Cardiac septum (tissue), 1 donor: Measurements from ENCODE around the gene STX8. TPM values are rescaled to one million over a fixed set of nuclear protein-coding genes. Genes with fewer than 3 reads are reported as not detected.
"Not testable (repeated sequence)": the region's sequence is repeated elsewhere in the genome, so short reads cannot be mapped to it uniquely, and the experiment has no call there.

Experiments
- DNase-seq: peaks from one replicate; pipeline ENCODE4 v3.0.0-alpha.2; 2020; ENCODE audit warnings: low spot score
- intact Hi-C: fragments of 100-400 bp; cut with DNase I; formaldehyde crosslinking; loops from one replicate; pipeline ENCODE4 v1.14.0; 2022
- total RNA-seq: library from RNA; stranded (reverse); fragmentation: NEBNext Ultra II Directional; extraction: Animal tissue kit (Norgen Biotek cat#: 25700); gene quantifications from one replicate; pipeline ENCODE4 v1.2.1, GENCODE V29; 2021
- donor health status: DM: no; HTN: no; CAD: no.

The STX8 gene
- total RNA-seq, 1 donor from 2014 or later = 53.0 TPM

DNA sequence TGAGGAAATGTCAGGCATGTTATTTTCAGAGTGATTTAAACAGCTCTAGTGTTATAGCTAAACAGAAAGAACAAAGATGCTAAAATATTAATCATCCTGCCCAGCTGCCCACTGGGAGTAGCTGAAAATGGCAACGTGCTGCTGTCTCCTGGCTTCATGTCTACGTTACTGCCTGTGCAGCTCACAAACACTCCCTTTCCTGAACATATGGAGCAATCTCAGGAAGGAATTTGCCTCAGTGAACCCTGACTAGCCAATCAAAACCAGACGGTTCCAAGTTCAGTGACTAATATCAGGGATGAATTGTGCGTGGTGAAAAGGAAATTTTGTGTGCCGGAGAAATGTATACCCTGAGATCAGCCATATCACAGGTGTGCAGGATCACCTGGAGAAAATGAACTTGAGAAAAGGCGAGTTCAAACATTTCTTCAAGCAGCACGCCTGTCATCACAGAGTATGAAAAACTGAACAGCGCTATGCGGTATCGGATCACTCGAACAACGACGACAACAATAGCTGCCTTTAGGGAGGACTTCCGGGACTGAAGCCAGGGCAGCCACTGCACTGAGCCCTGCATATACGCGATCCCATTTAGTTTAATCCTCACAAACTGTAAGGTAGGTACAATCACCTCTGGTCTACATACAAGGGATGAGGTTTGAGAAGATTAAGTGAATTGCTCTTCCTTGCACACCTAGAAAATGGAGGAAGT, 110.3 kb downstream of the STX8 start:
- intact Hi-C loops = no loop called here
- no peak for DNase-seq

DNA sequence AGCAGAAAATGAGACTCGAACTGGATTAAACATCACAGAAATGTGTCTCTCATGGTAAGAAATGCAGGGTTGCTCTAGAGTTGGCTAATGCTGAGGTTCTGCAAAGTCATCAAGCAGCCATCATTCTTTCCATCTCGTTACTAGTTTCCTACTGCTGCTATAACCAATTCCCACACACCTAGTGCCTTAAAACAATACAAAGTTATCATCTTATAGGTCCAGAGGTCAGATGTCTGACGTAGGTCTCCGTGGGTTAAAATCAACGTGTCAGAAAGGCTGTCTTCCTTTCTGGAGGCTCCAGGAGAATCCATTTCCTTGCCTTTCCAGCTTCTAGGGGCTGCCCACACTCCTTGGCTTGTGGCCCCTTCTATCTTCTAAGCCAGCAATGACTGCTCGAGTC, 118.6 kb downstream of the STX8 start:
- no peak for DNase-seq
- intact Hi-C loops = no loop called here

DNA sequence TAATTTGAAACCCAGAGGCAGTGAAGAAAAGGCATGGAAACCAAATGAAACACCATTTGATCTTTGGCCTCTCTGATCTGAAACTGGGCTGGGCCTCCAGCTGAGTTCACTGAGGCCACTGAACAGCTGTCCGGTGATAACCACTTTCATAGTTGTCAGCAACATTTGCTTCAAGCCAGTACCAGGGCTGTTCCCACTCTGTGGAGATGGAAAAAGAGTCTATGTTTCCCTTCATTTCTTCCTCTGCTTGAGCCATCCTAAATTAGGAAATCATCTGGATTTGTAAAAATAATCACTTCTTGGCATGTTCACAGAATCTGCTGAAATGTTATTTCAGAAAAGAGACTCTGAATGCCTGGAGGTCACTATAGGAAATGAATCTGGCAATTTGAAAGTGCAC, 119.3 kb downstream of the STX8 start:
- no peak for DNase-seq
- intact Hi-C loops = no loop called here

DNA sequence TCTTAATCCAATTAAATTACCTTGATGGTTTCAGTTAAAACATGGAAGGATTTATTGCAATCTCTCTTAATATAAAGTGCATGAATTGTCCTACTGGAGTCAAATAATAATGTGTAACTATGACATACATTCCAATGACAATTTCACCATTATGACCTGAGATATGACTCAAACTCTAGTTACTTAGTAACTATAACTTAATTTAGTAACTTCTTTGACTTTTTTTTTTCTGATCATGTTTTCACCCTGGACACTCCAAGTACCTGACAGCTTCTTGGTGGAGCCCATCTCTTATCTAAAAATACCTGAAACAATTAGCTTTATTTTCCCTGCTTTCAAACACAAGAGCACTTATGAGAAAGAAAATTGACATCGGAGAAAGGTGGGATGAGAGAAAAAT, 123.7 kb downstream of the STX8 start:
- no peak for DNase-seq
- intact Hi-C loops = no loop called here

DNA sequence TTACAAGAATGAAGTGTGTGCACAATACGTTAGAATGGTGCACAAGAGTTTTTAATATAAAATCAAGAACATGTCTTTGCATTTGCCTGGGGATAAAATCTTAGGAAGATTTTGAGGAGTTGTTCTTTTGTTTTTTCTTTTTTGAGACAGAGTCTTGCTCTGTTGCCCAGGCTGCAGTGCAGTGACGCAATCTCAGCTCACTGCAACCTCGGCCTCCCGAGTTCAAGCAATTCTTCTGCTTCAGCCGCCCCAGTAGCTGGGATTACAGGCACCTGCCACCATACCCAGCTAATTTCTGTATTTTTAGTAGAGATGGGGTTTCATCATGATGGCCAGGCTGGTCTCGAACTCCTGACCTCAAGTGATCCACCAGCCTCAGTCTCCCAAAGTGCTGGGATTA, 128.3 kb downstream of the STX8 start:
- DNase-seq, intact Hi-C loops: not testable (repeated sequence)

DNA sequence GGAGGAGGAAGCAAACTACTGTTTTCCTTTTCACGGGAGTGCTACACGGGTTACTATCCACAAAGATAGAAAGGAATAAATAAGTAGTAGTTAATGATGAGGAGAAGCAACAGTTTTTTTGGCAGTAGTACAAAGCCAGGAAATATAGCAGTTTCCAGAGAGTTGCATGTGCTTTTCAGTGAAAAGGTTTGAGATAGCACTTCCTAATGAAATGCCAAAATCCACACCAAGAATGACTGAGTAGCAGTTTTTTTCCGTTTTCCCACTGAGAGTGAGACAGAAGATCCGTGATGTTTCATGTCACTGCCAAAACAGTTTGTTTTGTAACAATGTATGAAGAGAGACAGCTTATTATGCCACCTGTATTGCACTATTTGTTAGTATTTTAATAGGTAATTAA, 129.1 kb downstream of the STX8 start:
- no peak for DNase-seq
- intact Hi-C loops = no loop called here

DNA sequence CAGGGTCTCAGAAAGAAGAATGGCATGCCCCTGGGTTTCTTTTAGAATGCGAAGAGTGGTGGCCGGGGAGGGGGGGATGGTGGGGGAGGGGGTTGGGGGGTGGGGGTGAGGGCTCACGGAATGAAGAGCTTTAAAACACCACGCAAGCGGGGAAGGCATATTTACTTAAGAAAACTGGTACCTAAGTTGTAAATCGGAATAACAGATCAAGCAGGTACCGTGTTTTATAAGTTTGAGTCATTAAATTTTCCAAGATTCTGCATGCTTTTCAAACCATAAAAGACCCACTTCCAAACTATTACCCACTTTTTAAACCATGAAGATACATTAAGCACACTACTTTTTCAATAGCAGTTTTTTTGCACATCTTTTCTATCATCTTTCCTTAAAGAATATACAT, 130.2 kb downstream of the STX8 start:
- no peak for DNase-seq
- intact Hi-C loops = no loop called here

DNA sequence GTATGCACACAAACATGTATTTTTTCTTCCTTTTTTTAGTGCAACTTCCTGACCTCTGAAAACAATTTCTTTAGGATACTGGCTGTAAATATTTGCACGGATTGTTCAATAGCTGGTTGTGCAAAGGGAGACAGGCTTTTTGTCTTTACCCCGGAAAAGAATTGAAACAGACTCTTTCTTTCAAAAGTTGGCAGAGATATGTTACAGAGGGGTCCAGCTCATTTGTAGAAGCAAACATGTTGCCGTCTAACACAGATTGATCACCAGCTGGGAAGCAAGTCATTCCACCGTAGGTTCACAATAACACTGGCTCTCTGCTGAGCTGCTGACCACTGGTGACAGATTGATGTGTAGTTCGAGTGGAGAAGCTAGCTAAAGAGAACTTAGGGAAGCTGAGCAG, 130.9 kb downstream of the STX8 start:
- no peak for DNase-seq
- intact Hi-C loops = no loop called here

DNA sequence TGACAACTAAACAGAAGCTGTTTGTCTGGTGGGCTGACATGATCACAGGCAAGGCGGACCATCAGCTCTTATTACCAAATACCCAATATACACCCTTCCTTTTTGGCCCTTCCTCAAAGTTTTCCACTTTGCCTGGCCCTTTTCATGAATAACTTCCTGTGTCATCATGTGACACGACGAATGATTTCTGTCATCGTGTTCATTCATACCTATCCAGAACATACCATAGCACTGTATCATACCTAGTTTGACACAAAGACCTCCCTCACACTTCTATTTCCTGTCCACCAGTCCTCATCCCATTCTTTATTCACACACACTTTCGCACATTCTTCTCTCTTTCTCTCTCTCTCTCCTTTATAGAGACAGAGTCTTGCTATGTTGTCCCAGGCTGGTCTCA, 131.8 kb downstream of the STX8 start:
- intact Hi-C loops = no loop called here

DNA sequence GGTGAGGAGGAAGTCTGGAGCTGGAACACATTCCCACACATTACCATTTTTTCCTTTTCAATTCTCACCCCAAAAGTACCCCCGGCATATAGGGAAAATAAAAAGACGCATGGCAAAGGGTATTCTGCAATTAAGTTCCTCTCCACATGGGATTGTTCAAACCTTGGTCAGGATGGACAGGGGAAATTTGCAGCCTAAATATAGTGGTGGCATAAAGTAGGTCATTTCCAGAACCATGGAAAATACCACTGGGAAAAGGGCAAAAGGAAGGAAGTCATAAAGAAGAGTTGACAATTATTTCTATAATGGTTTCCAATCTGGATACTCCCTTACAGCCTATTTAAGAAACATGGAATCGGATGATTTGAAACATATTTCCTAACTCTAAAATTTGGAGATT, 135.8 kb downstream of the STX8 start:
- intact Hi-C loops = no loop called here
- no peak for DNase-seq

More for the DNA sequence above, 131.8 kb downstream of the STX8 start:
- no peak for DNase-seq

DNA sequence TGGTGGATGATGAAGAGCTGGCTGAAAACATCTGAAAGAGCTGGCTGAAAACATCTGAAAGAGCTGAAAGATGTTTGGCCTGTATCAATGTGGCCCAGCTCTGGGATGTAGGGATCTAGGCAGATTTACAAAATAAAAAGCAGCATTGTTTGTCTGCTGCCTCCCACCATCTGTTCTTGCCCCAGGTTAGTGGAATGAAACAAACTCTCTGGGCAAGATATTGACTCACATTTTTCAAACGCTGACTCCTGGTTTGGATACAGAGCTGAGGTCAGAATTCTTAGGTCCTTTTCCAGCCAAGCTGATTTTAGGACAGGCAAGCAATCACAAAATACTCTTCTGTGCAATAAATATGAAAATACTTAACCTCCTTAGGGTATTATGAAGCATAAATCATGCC, 139.0 kb downstream of the STX8 start:
- DNase-seq = no peak
- intact Hi-C loops = no loop called here

DNA sequence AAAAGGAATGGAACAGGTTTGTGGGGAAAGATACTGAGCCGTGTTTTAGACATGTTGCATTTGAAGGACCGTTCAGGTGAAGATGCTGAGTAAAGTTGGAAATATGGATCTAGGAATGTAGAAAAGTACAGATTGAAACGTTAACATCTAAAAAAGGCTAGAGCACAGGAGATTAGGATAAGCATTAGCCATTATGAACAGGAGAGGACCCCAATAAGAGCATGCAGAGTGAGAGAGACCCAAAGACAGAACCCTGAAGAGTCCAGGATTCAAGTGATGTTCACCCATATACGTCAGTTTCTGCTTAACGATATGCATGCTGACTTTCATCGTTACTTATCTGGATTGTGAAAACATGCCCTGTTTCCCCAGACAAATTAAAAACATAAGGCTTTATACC, 140.5 kb downstream of the STX8 start:
- DNase-seq = no peak

DNA sequence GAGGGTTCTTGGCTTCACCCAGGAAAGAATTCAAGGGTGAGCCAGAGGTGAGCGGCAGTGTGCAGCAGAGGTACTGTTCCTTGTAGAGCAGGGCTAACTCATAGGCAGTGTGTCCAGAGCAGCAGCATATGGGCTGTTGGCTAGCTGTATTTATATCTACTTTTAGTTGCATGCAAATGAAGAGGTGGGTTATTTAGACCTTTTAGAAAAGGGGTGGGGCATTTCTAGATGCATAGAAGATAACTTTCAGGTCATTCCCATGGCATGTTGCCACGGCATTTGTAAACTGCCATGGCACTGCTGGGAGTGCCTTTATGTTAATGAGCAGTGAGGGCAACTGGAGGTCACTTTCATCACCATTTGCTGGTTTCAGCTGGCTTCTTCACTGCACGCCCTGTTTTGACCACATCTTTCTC, 141.0 kb downstream of the STX8 start:
- no peak for DNase-seq

More for the DNA sequence above, 140.5 kb downstream of the STX8 start:
- intact Hi-C loops = no loop called here

DNA sequence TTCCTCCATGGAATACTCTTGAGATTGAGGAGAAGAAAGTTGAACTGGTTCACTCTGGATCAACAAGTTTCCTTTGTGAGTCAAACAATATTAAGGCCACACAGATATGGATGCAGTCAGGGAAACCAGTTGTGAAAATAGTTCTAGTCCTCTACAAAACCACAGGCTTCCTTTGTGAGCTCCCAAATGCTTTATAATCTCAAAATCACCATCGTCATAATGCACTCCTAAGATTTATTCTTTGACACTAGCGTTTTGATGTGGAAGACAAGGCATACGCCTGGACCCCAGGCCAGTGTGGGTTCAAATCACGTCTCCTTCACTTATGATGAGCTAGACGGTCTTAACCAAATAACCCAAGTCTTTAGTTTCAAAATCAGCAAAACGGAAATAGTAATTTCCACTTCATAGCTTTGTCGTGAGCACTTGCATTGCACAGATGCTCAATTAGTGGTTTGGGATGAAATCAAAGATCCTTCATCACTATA, 142.6 kb downstream of the STX8 start:
- intact Hi-C loops = no loop called here
- DNase-seq = no peak

More for the DNA sequence above, 141.0 kb downstream of the STX8 start:
- intact Hi-C loops = no loop called here

DNA sequence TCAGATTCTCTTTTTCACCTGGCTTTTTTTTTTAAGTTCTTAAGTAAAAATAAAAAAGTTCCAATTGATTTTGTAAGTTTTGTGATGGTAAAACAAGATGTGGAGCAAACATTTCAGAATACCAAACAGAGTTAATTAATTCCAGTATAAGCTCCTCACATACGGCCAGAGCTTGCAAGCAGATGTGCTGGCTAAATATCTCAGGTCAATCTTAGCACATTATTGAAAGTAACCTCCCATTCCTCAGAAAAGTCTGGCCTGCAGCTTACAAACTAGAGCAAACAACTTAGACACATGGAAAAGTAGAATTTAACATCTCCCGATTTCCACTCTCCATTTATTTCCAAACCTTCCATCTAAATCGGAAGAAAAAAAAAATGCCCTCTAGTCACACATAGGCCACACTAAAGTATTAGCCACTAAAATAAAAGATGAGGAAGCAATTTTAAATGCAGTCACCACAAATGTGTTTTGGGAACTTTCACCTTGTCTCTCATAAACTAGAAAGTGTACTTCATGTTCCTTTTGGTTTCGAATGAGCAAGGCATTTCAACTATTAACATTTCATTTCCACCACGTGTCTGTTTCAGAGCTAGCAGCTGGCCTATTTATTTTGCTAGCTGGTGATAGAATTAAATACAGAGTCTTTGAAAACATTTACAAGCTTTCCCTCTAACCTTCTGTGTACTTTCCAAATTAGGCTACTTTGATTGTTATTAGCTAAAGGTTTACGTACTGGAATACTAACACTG, 143.3 kb downstream of the STX8 start:
- DNase-seq = no peak
- intact Hi-C loops = no loop called here

DNA sequence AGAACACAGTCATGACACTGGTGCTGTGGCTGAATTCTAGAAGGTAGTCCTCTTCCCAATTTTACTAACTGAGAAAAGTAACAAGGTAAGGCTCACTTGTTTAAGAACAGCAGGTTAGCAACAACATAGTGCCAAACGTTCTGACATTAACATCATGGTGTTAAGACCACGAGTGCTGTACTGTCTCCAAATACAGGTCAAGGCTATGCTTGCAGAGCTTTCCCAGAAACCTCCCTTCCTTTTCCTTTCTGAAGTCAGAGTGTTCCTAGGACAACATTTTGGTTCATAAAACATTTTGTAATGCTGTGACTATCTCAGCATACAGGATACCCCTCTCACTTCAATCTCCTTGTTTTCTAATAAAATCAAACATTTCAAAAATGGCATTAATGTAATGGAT, 144.0 kb downstream of the STX8 start:
- intact Hi-C loops = no loop called here
- no peak for DNase-seq

DNA sequence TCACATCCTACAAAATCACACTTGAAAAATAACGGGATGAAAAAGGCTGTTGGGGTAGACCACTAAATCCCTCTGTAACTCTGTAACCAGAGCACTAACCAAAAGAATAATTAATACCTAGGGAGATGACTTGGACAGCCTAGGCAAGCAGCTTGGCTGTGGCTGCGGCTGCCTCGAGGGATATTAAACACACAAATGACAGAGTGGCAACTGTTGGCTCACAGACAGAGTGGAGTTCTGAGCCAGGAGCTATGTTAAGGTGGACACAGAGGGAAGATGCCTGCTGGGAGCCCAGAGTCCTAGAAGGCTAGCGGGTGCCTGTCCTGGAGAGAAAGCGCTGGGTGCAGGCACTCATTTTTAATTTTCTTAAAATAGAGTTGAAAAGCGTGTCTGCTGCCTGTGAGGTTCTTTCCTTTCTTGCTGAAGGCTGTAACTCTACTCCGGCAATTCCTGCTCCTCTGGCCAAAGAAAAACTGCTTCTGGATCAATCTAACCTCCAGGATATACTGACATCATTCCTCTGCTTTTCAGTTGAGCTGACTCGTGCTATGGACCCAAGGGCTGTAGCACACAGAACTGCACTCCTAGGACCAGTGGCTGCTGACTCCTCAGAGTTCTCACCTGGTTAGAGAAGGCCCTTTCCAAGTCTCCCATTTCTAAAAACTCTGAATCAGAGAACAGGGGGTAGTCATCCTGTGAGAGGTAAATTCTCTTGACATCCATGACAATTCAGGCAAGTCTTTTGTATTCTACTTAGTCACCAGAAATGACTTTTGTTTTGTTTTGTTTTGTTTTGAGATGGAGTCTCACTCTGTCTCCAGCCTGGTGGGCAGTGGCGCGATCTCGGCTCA, 147.9 kb downstream of the STX8 start:
- peak; percentile 77 for DNase-seq

DNA sequence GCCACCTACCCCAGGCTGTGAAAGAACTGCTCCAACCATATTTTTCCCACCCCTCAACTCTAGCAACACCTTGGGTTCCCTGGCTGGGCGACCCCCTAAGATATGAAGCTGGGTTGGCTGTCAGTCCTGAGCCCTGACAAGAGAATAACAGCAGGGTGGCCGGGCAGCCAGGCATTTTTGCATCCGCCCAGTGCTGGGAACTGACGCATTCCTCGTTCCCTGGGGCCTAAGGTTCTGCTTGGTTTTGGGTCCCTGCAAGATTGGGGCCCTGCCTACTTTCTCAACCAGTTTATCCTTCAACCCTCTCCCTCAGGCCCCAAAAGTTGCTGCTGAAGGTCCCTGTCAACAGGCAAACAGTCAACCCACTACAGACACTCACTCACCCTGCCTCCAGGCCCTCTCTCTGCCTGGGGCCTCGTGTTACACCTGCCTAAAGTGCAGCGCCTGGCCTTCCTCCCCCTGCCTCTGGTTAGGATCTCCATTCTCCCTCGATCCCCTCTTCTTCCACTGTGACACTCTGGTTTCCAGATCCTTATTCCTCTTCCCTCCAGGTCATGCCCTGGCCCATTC, 151.5 kb downstream of the STX8 start:
- intact Hi-C loops = no loop called here
- DNase-seq = no peak

More for the DNA sequence above, 147.9 kb downstream of the STX8 start:
- intact Hi-C loops = no loop called here

DNA sequence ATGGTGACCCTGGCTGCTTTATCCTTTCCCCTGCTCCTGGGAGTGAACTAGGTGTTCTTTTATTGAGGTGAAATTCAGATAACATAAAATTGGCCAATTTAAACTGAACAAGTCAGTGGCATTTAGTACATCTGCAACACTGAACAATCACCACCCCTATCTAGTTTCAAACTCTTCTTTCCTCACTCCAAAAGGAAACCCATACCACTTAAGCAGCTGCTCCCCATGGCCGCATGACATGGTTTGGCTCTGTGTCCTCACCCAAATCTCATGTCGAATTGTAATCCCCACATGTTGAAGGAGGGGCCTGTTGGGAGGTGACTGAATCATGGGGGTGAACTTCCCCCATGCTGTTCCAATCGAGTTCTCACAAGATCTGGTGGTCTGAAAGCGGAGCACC, 154.1 kb downstream of the STX8 start:
- no peak for DNase-seq
- intact Hi-C loops = no loop called here

DNA sequence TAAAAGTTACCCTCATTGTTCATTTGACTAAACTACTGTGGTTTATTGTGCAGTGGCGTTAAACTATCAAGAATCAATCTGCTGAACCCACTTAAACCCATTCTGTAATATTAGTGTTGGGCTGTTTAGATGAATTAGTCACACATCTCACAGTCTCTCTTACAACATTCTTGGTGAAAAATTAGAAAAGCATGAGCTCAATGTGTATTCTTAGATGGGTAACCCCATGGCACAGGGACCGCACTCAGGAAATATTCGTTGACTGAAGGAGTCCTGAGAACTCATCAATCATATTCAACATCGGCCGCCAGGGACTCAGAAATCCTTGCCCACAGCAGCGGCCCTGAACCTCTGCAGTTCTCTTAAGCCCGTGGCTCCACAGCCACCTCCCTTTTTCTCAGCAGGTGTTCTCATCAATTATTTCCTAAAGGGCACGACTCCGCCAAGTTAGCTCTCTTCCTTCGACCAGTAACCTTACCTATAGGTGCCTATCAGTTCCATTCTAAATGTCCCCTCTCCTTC, 155.6 kb downstream of the STX8 start:
- intact Hi-C loops = loop anchor here (10.0 kb wide), 1 partner anchor 65 kb away; no protein-coding TSS in a partner anchor

More for the DNA sequence above, 155.6 kb downstream of the STX8 start:
- DNase-seq = no peak
